Activated CD4-positive, alpha-beta memory T cell treated with anti-CD3 and anti-CD28 coated beads, Interleukin-2, amount 10 ng/mL, durations not matched to agents 7 days and 5 days (primary cell): Measurements from ENCODE around the gene VAMP5. TPM values are rescaled to one million over a fixed set of nuclear protein-coding genes. Genes with fewer than 3 reads are reported as not detected.
A peak's percentile ranks its signal among the peaks of the same experiment; 100 is the strongest.
"Not testable (repeated sequence)": the region's sequence is repeated elsewhere in the genome, so short reads cannot be mapped to it uniquely, and the experiment has no call there.

Experiments
- CTCF ChIA-PET: fragments of 350-600 bp; sonication (Branson Sonifier 250); formaldehyde crosslinking; loops from one replicate; lab custom pipeline; 2021; ENCODE audit warnings: antibody characterized with exemption, inconsistent platforms; lab: Charles Lee
- POLR2A ChIA-PET: fragments of 350-600 bp; sonication (Branson Sonifier 250); formaldehyde crosslinking; loops from one replicate; lab custom pipeline; 2021; ENCODE audit warnings: antibody characterized with exemption; lab: Charles Lee
- DNase-seq: peaks from one replicate; pipeline ENCODE4 v3.0.0-alpha.2; 2020
- H3K27ac Mint-ChIP-seq: one replicate; pipeline ENCODE4 v1.8.0; 2021; ENCODE audit warnings: mild to moderate bottlenecking, mixed read lengths
- H3K27me3 Mint-ChIP-seq: one replicate; pipeline ENCODE4 v1.8.0; 2021; ENCODE audit warnings: mixed read lengths
- H3K36me3 Mint-ChIP-seq: one replicate; pipeline ENCODE4 v1.8.0; 2021; ENCODE audit warnings: low read depth, mixed read lengths
- H3K4me1 Mint-ChIP-seq: one replicate; pipeline ENCODE4 v1.8.0; 2021; ENCODE audit warnings: mixed read lengths
- H3K4me3 Mint-ChIP-seq: one replicate; pipeline ENCODE4 v1.8.0; 2021; ENCODE audit warnings: mild to moderate bottlenecking, mixed read lengths
- H3K9me3 Mint-ChIP-seq: one replicate; pipeline ENCODE4 v1.8.0; 2021; ENCODE audit warnings: mixed read lengths
- total RNA-seq, 2 experiments: library from RNA; stranded (reverse); gene quantifications; one replicate each; pipeline ENCODE4 v1.2.3, GENCODE V29; 2021

The VAMP5 gene
- total RNA-seq, 2 experiments from 2014 or later: 89.6 to 91.8 TPM

DNA sequence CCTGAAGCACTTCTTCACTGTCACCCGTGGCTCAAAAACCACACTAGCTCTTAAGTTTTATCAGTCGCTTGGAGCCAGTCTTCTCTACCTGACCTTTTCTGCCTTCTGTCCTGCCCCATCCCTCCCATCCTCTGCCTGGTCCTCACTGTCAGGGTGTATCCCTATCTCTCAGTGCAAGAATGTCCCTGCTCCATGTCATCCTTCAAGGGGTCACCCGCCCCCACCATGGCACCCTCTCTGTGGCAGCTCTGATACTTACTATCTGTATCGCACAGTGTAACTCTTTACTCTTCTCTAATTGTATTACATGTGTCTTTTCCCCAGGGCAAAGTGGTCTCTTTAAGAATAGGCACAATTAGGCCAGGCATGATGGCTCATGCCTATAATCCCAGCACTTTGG is 4.4 kb downstream of the VAMP5 start:
- CTCF ChIA-PET: interaction anchor here (2.0 kb wide), 1 partner anchor 21 kb away, joined by 4 read pairs; no protein-coding TSS in a partner anchor
- no peak for DNase-seq
- no peak overlapping the region for H3K4me3 Mint-ChIP-seq

GRCh38 chr2:85589181-85589580 is 5.0 kb downstream of the VAMP5 start:
- Mint-ChIP-seq H3K4me1 (peaks cover 42% of the 10 kb centered on the region), H3K27ac (no peak overlapping the region), H3K27me3 (no peaks in the 10 kb centered on the region), H3K36me3 (peaks cover 16% of the 10 kb centered on the region), H3K9me3 (no peaks in the 10 kb centered on the region), H3K4me3 (no peak overlapping the region)
- no peak for DNase-seq
- POLR2A ChIA-PET: interaction anchor here (1.0 kb wide), 1 partner anchor 11 kb away, joined by 5 read pairs; no protein-coding TSS in a partner anchor
- CTCF ChIA-PET: no interaction called here

More for the DNA sequence above, 4.4 kb downstream of the VAMP5 start:
- peaks cover 45% of the 10 kb centered on the region for H3K4me1 Mint-ChIP-seq
- no peaks in the 10 kb centered on the region for H3K9me3 Mint-ChIP-seq
- POLR2A ChIA-PET: interaction anchor here (1.0 kb wide), 1 partner anchor 12 kb away, joined by 5 read pairs; no protein-coding TSS in a partner anchor
- H3K27me3 Mint-ChIP-seq: no peaks in the 10 kb centered on the region
- H3K36me3 Mint-ChIP-seq: peaks cover 19% of the 10 kb centered on the region
- peak overlapping the region; percentile 2 for H3K27ac Mint-ChIP-seq

- CTCF ChIA-PET: interaction anchor here (1.4 to 1.5 kb wide), 2 partner anchors 10 to 38 kb away, joined by 3 read pairs; no protein-coding TSS in a partner anchor
- H3K36me3 Mint-ChIP-seq: peaks cover 14% of the 10 kb centered on the region
- peaks cover 44% of the 10 kb centered on the region for H3K4me1 Mint-ChIP-seq
- POLR2A ChIA-PET: interaction anchor here (0.7 to 1.4 kb wide), 4 partner anchors 10 to 52 kb away, joined by 3 to 4 read pairs (median 4); partner anchors contain the start of genes MAT2A and USP39
- H3K9me3 Mint-ChIP-seq: no peaks in the 10 kb centered on the region
- H3K4me3 Mint-ChIP-seq: no peak overlapping the region
- H3K27me3 Mint-ChIP-seq: no peaks in the 10 kb centered on the region
- DNase-seq: no peak
- H3K27ac Mint-ChIP-seq: no peak overlapping the region
These were observed 6.0 kb downstream of the VAMP5 start for GRCh38 chr2:85589982-85590791.

GRCh38 chr2:85590950-85591349 is 6.7 kb downstream of the VAMP5 start:
- H3K27me3 Mint-ChIP-seq: no peaks in the 10 kb centered on the region

DNA sequence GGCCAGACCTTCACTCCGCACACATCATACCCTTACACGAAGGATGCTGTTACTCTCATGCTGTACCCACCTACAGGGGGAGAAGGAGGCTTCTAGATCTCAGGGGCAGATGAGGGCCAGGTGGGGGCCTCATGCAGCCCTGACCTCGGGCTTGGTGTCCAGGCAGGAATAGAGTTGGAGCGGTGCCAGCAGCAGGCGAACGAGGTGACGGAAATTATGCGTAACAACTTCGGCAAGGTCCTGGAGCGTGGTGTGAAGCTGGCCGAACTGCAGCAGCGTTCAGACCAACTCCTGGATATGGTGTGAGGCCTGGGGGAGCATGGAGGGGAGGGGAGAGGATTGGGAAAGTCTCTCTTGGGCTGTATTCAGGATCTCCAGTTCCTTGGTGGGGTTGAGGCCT is 7.3 kb downstream of the VAMP5 start:
- Mint-ChIP-seq H3K4me3 (no peak overlapping the region), H3K36me3 (peaks cover 17% of the 10 kb centered on the region), H3K4me1 (peaks cover 42% of the 10 kb centered on the region), H3K27ac (no peak overlapping the region), H3K9me3 (no peaks in the 10 kb centered on the region), H3K27me3 (no peaks in the 10 kb centered on the region)
- no peak for DNase-seq
- CTCF ChIA-PET: interaction anchor here (1.3 kb wide), 1 partner anchor 15 kb away, joined by 3 read pairs; no protein-coding TSS in a partner anchor
- POLR2A ChIA-PET: interaction anchor here (1.1 to 1.4 kb wide), 2 partner anchors 10 to 53 kb away, joined by 3 to 4 read pairs; partner anchors contain the start of gene MAT2A

More at GRCh38 chr2:85590950-85591349, 6.7 kb downstream of the VAMP5 start:
- H3K4me1 Mint-ChIP-seq: peaks cover 43% of the 10 kb centered on the region
- H3K36me3 Mint-ChIP-seq: peaks cover 16% of the 10 kb centered on the region
- ChIA-PET POLR2A (interaction anchor here (0.7 to 1.4 kb wide), 4 partner anchors 9 to 52 kb away, joined by 3 to 4 read pairs (median 4); partner anchors contain the start of genes MAT2A and USP39), CTCF (interaction anchor here (1.3 to 1.5 kb wide), 3 partner anchors 9 to 39 kb away, joined by 3 read pairs; no protein-coding TSS in a partner anchor)
- no peak for DNase-seq
- H3K27ac Mint-ChIP-seq: no peak overlapping the region
- no peaks in the 10 kb centered on the region for H3K9me3 Mint-ChIP-seq
- H3K4me3 Mint-ChIP-seq: no peak overlapping the region

- H3K27me3 Mint-ChIP-seq, H3K27ac Mint-ChIP-seq, H3K4me3 Mint-ChIP-seq, POLR2A ChIA-PET, H3K9me3 Mint-ChIP-seq, DNase-seq: not testable (repeated sequence)
- peaks cover 45% of the 10 kb centered on the region for H3K4me1 Mint-ChIP-seq
- CTCF ChIA-PET: interaction anchor here (0.7 to 1.3 kb wide), 4 partner anchors 14 to 1196 kb away, joined by 3 read pairs; no protein-coding TSS in a partner anchor
- H3K36me3 Mint-ChIP-seq: peaks cover 22% of the 10 kb centered on the region
These were observed 8.1 kb downstream of the VAMP5 start for GRCh38 chr2:85592299-85592698.

GRCh38 chr2:85593023-85593422 is 8.8 kb downstream of the VAMP5 start:
- H3K27me3 Mint-ChIP-seq: no peaks in the 10 kb centered on the region
- no peak overlapping the region for H3K27ac Mint-ChIP-seq
- CTCF ChIA-PET: interaction anchor here (0.9 kb wide), 1 partner anchor 44 kb away, joined by 3 read pairs; no protein-coding TSS in a partner anchor
- POLR2A ChIA-PET: interaction anchor here (1.4 to 4.3 kb wide), 3 partner anchors 23 to 266 kb away, joined by 3 to 41 read pairs (median 18); partner anchors contain the start of genes TGOLN2 and USP39
- peaks cover 42% of the 10 kb centered on the region for H3K4me1 Mint-ChIP-seq
- peaks cover 27% of the 10 kb centered on the region for H3K36me3 Mint-ChIP-seq
- no peaks in the 10 kb centered on the region for H3K9me3 Mint-ChIP-seq
- no peak for DNase-seq
- peak overlapping the region; percentile 14 for H3K4me3 Mint-ChIP-seq

DNA sequence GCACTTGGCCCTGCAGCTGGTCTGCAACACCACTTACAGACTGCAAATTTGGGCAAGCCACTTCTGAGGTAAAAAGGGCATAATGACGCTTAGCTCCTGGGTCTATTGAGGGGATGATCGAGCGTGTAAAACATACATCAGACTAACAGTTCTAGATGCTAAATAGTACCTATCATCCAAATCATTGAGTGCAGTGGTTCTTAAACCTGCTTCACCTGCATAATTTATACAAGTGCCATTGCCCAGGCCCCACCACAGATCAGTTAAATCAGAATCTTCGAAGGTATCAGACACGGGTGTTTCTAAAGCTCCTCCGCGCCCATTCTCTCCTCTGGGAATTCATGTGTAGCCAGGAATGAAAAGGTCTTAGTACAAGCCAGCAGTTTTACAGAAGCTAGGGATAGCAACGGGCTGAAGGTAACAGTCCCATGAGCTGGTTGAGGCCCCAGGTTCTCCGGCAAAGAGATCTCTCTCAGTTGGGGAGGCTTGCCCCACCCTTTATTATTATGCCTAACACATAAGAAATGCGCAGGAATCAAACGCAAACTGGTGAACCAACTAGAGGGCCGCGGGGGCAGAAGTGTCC is 10.6 kb downstream of the VAMP5 start:
- peak overlapping the region; percentile 90 for H3K27ac Mint-ChIP-seq
- no peak for DNase-seq
- ChIA-PET POLR2A (interaction anchor here (0.7 to 4.3 kb wide), 24 partner anchors 8 to 267 kb away, joined by 3 to 41 read pairs (median 6); partner anchors contain the start of genes C2orf68, CAPG, MAT2A and RETSAT), CTCF (interaction anchor here (1.0 to 2.3 kb wide), 4 partner anchors 11 to 175 kb away, joined by 3 to 11 read pairs (median 3); no protein-coding TSS in a partner anchor)
- no peaks in the 10 kb centered on the region for H3K27me3 Mint-ChIP-seq
- H3K4me3 Mint-ChIP-seq: peak overlapping the region; percentile 96
- H3K9me3 Mint-ChIP-seq: no peaks in the 10 kb centered on the region
- peaks cover 27% of the 10 kb centered on the region for H3K36me3 Mint-ChIP-seq
- H3K4me1 Mint-ChIP-seq: peaks cover 35% of the 10 kb centered on the region

GRCh38 chr2:85595301-85596025 is 11.2 kb downstream of the VAMP5 start, which contains the start of gene RNF181:
Gene RNF181 (plus strand): TSS chr2:85595745. CDS start chr2:85595764, 19 bp downstream.
- Mint-ChIP-seq H3K36me3 (peaks cover 22% of the 10 kb centered on the region), H3K9me3 (no peaks in the 10 kb centered on the region), H3K4me1 (peaks cover 32% of the 10 kb centered on the region), H3K4me3 (peak within 1 kb of the TSS; percentile 96), H3K27me3 (no peaks in the 10 kb centered on the region), H3K27ac (peak within 1 kb of the TSS; percentile 90)
- DNase-seq: peak; percentile 94
- POLR2A ChIA-PET: interaction anchor here (0.7 to 4.3 kb wide), 26 partner anchors 8 to 268 kb away, joined by 3 to 41 read pairs (median 5); partner anchors contain the start of genes C2orf68, CAPG, MAT2A and SH2D6
- CTCF ChIA-PET: interaction anchor here (1.0 to 2.3 kb wide), 4 partner anchors 10 to 175 kb away, joined by 3 to 11 read pairs (median 3); no protein-coding TSS in a partner anchor

- Mint-ChIP-seq H3K27me3 (no peaks in the 10 kb centered on the region), H3K27ac (peak overlapping the region; percentile 90), H3K36me3 (peaks cover 22% of the 10 kb centered on the region), H3K4me1 (peaks cover 32% of the 10 kb centered on the region), H3K9me3 (no peaks in the 10 kb centered on the region), H3K4me3 (peak overlapping the region; percentile 96)
- no peak for DNase-seq
- ChIA-PET CTCF (interaction anchor here (1.0 to 2.3 kb wide), 4 partner anchors 9 to 176 kb away, joined by 3 to 11 read pairs (median 3); no protein-coding TSS in a partner anchor), POLR2A (interaction anchor here (0.7 to 4.3 kb wide), 22 partner anchors 7 to 846 kb away, joined by 3 to 41 read pairs (median 6); partner anchors contain the start of genes C2orf68, CAPG, MAT2A and SH2D6)
These were observed 11.7 kb downstream of the VAMP5 start for GRCh38 chr2:85596026-85596333.

DNA sequence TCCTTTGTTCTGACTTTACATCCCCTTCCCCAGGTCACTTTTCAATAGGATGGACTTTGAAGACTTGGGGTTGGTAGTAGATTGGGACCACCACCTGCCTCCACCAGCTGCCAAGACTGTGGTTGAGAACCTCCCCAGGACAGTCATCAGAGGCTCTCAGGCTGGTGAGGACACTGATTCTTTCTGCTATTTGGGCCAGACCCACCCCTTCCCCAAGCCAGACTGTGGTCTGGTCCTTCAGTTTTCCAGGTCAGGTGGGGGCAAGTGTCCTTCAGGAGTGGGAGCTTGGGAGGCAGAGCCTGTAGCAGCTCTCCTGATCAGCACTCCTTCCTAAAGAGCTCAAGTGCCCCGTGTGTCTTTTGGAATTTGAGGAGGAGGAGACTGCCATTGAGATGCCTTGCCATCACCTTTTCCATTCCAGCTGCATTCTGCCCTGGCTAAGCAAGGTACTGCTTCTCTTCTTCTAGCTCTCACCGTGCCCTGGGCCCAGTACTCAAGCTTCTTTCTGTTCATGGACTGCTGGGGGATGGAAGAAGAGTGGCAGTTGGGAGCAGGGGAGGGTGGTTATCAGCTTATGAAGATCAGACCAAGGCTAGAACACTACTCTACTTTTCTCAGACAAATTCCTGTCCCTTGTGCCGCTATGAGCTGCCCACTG is 12.4 kb downstream of the VAMP5 start:
- CTCF ChIA-PET: interaction anchor here (0.7 to 2.3 kb wide), 2 partner anchors 11 to 41 kb away, joined by 3 to 11 read pairs; no protein-coding TSS in a partner anchor
- DNase-seq: no peak
- Mint-ChIP-seq H3K4me1 (peaks cover 32% of the 10 kb centered on the region), H3K36me3 (peaks cover 22% of the 10 kb centered on the region), H3K4me3 (peak overlapping the region; percentile 96), H3K27me3 (no peaks in the 10 kb centered on the region), H3K27ac (peak overlapping the region; percentile 35), H3K9me3 (no peaks in the 10 kb centered on the region)
- POLR2A ChIA-PET: interaction anchor here (0.5 to 4.3 kb wide), 16 partner anchors 9 to 845 kb away, joined by 3 to 41 read pairs (median 10); partner anchors contain the start of genes C2orf68, MAT2A, SH2D6 and TGOLN2
